HTERT RPE-1 (cell line): ENCODE data around the gene CLIC6.
"Not testable (repeated sequence)": the region's sequence is repeated elsewhere in the genome, so short reads cannot be mapped to it uniquely, and the experiment has no call there.

Experiments used
- in situ Hi-C: fragments of 300-500 bp; cut with MboI; formaldehyde crosslinking; loops from 4 replicates; pipeline ENCODE4 v1.14.3; 2020; ENCODE audit warnings: low sequenced_read_pairs

The CLIC6 gene

GRCh38 chr21:34651642-34652041, 17.2 kb upstream of the CLIC6 start:
- in situ Hi-C loops: no loop called here

- in situ Hi-C loops: no loop called here
These were observed 15.3 kb upstream of the CLIC6 start for GRCh38 chr21:34653522-34653921.

DNA sequence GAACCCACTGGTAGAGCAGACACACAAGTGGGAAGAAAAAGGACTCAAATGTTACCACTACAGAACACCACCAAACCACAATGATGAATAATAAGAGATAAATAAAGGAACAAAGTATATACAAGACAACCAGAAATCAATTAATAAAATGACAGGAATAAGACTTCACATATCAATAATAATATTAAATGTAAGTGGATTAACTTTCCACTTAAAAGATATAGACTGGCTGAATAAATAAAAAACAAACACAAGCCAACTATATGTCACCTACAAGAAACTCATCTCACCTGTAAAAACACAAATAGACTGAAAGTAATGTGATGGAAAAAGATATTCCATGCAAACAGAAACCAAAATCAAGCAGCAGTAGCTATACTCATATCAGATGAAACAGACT, 6.9 kb upstream of the CLIC6 start:
- in situ Hi-C loops: no loop called here

GRCh38 chr21:34667761-34668160, 1.0 kb upstream of the CLIC6 start:
- in situ Hi-C loops: no loop called here

- in situ Hi-C loops: no loop called here
These were observed 520 bp downstream of the CLIC6 start for GRCh38 chr21:34669149-34669879.

DNA sequence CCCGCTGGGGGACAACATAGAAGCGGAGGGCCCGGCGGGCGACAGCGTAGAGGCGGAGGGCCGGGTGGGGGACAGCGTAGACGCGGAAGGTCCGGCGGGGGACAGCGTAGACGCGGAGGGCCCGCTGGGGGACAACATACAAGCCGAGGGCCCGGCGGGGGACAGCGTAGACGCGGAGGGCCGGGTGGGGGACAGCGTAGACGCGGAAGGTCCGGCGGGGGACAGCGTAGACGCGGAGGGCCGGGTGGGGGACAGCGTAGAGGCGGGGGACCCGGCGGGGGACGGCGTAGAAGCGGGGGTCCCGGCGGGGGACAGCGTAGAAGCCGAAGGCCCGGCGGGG, 1.1 kb downstream of the CLIC6 start:
- in situ Hi-C loops: not testable (repeated sequence)

DNA sequence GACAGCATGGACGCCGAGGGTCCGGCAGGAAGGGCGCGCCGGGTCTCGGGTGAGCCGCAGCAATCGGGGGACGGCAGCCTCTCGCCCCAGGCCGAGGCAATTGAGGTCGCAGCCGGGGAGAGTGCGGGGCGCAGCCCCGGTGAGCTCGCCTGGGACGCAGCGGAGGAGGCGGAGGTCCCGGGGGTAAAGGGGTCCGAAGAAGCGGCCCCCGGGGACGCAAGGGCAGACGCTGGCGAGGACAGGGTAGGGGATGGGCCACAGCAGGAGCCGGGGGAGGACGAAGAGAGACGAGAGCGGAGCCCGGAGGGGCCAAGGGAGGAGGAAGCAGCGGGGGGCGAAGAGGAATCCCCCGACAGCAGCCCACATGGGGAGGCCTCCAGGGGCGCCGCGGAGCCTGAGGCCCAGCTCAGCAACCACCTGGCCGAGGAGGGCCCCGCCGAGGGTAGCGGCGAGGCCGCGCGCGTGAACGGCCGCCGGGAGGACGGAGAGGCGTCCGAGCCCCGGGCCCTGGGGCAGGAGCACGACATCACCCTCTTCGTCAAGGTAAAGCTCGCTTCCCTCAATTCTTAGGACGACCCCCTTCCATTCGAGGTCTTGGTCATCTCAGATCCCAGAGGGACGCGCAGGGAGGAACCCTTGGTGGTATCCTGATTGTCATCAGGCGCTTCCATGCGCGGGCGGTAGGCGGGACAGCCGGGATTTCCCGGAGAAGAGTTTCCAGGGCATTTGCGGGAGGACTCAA, 1.6 kb downstream of the CLIC6 start:
- in situ Hi-C loops: no loop called here

- in situ Hi-C loops: no loop called here
These were observed 2.2 kb downstream of the CLIC6 start for GRCh38 chr21:34670962-34671348.

DNA sequence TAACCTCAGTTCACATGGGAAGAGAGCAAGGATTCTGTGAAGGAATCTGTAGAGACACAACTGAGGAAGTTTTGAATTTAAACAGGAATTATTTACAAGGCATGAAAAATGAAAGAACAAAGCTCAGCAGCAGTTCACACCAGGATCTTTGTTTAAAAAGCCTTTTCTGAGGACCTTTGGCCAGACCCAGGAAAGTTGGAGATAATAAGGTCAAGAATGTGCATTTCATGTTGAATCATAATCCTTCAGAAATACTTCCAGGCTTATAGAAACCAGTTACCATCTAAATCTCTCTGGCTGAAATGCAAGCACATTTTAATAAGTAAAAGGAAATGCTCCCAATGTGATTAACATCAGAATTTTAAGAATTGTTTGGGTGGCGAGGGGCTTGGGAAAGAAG, 2.7 kb downstream of the CLIC6 start:
- in situ Hi-C loops: no loop called here

- in situ Hi-C loops: no loop called here
These were observed 3.1 kb downstream of the CLIC6 start for GRCh38 chr21:34671891-34672290.

- in situ Hi-C loops: no loop called here
These were observed 4.2 kb downstream of the CLIC6 start for GRCh38 chr21:34673006-34673405.

GRCh38 chr21:34674468-34674867, 5.7 kb downstream of the CLIC6 start:
- in situ Hi-C loops: no loop called here

DNA sequence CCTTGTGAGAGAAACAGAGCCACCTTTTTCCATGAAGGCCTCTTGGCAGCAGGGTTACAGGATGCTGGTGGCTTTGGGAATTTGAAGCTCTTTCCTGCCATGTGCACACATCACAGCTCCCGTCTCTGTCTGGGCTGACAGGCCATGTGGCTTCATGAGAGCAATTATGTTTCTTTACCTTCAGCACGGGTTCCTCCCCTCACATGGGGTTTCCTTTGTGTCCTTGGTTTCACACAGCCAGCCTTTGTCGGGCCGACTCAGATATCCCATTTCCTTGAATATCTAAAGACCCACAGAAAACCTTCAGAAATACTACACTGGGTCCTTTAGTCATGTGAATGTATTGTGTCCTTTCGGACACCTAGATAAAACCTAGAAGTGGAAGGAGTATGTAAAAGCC, 7.1 kb downstream of the CLIC6 start:
- in situ Hi-C loops: no loop called here

DNA sequence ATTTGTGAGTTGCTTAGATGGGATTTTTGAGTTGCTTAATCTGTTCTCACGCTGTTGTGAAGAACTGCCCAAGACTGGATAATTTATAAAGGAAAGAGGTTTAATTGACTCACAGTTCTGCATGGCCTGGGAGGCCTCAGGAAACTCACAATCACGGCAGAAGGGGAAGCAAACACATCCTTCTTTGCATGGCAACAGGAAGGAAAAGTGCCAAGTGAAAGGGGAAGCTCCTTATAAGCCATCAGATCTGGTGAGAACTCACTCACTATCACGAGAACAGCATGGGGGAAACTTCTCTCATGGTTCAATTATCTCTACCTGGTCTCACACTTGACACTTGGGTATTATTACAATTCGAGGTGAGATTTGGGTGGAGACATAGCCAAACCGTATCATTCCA, 10.3 kb downstream of the CLIC6 start:
- in situ Hi-C loops: no loop called here

DNA sequence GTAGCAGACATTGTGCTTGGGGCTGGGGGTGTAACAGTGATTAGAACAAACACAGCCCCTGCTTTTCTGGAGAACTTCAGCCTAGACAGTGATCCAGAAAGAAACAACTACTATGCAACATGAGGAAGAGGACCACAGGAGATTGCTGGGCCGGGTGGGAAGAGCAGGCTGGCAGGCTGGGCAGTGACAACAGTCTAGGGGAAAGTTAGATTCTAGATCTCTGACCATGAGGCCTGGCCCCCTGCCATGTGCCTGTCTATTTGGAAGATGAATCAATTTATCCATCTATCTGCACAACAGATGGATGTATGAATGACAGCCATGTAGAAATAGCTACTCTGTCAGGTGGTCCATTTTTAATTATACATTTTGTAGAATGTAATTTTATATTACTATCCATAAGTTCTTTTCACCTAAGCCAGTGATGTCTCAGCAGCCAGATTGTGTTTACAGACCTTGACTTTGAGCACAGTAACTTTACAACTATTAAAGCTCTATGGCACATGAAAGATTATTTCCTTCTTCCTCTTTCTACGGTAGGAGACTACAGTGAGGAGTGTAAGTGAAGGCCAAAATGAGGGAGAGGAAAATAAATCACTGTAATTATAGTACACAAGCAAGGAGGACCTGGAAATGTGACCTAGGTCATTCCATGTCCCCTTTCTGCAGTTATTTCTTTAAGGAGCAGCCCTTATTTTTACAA, 15.5 kb downstream of the CLIC6 start:
- in situ Hi-C loops: no loop called here

- in situ Hi-C loops: no loop called here
These were observed 18.3 kb downstream of the CLIC6 start for GRCh38 chr21:34687065-34687464.

DNA sequence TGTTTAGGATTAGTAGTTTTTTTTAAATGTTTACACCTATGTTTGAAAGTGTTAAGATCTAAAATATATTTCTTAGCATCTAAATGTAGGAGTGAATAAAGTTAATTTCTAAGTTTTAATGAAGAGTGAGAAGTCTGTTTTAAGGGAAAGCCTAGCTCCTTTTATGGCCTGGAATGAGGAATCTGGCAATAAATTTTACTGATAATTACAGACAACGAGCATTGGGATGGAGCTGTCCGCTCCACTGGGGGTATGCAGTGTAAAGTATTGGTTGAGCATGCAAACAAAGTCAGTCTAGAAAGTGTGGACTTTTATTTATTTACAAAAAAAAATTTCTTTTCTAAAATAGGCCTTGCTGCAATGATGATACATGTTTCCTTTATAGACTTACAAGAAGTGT, 19.0 kb downstream of the CLIC6 start:
- in situ Hi-C loops: no loop called here

DNA sequence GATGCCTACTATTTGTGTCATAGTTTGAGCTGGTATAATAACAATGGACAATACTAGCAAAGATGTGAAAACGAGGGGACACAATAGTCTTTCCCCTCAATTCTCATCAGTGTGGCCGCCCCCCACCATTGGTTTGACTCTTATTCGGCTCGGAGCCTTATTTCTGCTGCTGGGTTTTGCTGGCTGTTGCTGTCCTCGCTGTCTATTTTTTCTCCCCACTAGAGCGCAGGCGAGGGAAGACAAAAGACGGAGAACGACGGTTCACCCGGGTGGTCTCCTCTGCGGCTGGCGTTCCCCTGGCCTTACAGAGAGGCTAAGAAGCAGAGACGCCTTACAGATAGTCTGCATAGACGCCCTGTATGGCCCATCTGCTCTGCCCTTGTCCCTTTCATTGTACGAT, 19.4 kb downstream of the CLIC6 start:
- in situ Hi-C loops: no loop called here

DNA sequence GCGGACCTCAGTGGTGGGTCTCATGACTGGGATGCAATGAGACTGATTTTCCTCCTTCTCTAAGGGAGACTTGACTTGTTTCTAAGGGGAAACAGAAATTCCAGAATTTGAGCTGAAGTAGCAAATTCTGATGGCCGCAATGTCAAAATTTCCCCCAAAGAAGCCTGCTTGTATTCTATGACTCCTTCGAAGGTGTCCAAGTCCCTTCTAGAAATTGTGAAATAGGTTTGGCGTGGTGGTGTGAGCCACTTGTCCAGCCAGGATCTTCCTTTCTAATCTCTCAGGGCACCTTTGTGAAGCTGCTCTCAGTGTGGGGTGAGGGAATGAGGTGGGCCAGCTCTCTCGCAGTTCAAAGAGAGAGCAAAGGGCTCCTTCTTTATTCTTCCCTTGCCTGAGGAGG, 19.9 kb downstream of the CLIC6 start:
- in situ Hi-C loops: no loop called here

GRCh38 chr21:34690041-34690792, 21.4 kb downstream of the CLIC6 start:
- in situ Hi-C loops: no loop called here

DNA sequence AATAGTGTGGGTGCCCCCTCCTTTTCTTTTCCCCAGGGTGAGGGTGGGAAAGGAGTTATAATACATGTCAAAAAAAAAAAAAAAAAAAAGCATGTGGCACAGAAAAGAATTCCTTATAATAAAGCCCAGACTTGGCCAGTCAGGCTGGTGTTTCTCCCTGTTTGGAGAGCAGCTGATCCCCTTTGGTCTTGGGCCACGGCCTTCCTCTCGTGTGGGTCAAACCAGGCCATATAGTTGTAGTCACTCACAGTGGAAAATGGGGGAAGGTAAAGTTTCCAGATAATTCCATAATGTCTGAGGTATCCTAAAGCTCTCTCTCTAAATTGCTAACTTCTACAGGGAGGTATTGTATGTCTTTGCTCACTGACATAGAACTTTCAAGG, 22.0 kb downstream of the CLIC6 start:
- in situ Hi-C loops: no loop called here
